Activated naive CD8-positive, alpha-beta T cell treated with anti-CD3 and anti-CD28 coated beads, Interleukin-2, amount 50 U/mL, for 24 hours (primary cell): ENCODE measurements around the gene LCAT.

Experiments
- ATAC-seq: fragments of 150-1000 bp; cut with Tn5 transposase; one replicate; pipeline ENCODE4 v1.10.0; 2021
- DNase-seq: peaks from one replicate; pipeline ENCODE4 v3.0.0; 2021
- H3K27ac Mint-ChIP-seq: one replicate; pipeline ENCODE4 v1.8.0; 2021; ENCODE audit warnings: mild to moderate bottlenecking, mixed read lengths
- H3K27me3 Mint-ChIP-seq: one replicate; pipeline ENCODE4 v1.8.0; 2021; ENCODE audit warnings: mixed read lengths
- H3K36me3 Mint-ChIP-seq: one replicate; pipeline ENCODE4 v1.8.0; 2021; ENCODE audit warnings: low read depth, mixed read lengths
- H3K4me1 Mint-ChIP-seq: one replicate; pipeline ENCODE4 v1.8.0; 2021; ENCODE audit warnings: mixed read lengths
- H3K4me3 Mint-ChIP-seq: one replicate; pipeline ENCODE4 v1.8.0; 2021; ENCODE audit warnings: mild to moderate bottlenecking, moderate library complexity, mixed read lengths
- H3K9me3 Mint-ChIP-seq: one replicate; pipeline ENCODE4 v1.8.0; 2021; ENCODE audit warnings: mixed read lengths

LCAT gene

GRCh38 chr16:67897231-67897630 is 46.7 kb downstream of the LCAT start:
- no peaks in the 10 kb centered on the region for H3K27me3 Mint-ChIP-seq
- no peaks in the 10 kb centered on the region for H3K9me3 Mint-ChIP-seq
- DNase-seq (no peak), ATAC-seq (no peak)
- H3K4me3 Mint-ChIP-seq = no peak overlapping the region
- H3K4me1 Mint-ChIP-seq = peaks cover 36% of the 10 kb centered on the region
- peaks cover 5% of the 10 kb centered on the region for H3K36me3 Mint-ChIP-seq
- H3K27ac Mint-ChIP-seq = no peak overlapping the region

- no peak for ATAC-seq
- peak overlapping the region; percentile 94 for H3K4me3 Mint-ChIP-seq
- peak overlapping the region; percentile 92 for H3K27ac Mint-ChIP-seq
- no peak for DNase-seq
- peaks cover 5% of the 10 kb centered on the region for H3K36me3 Mint-ChIP-seq
- H3K9me3 Mint-ChIP-seq = no peaks in the 10 kb centered on the region
- H3K4me1 Mint-ChIP-seq = peaks cover 36% of the 10 kb centered on the region
- H3K27me3 Mint-ChIP-seq = no peaks in the 10 kb centered on the region
These were observed 50.0 kb downstream of the LCAT start for GRCh38 chr16:67893743-67894399.

GRCh38 chr16:67892899-67893742 is 50.8 kb downstream of the LCAT start, which contains the start of gene PSKH1:
TSS of gene PSKH1 (plus strand) at chr16:67893254. CDS start at chr16:67908750, 15,496 bp downstream.
- H3K4me1 Mint-ChIP-seq = peaks cover 36% of the 10 kb centered on the region
- DNase-seq (peak; percentile 96), ATAC-seq (peak; percentile 99)
- peak within 1 kb of the TSS; percentile 92 for H3K27ac Mint-ChIP-seq
- peaks cover 5% of the 10 kb centered on the region for H3K36me3 Mint-ChIP-seq
- H3K27me3 Mint-ChIP-seq = no peaks in the 10 kb centered on the region
- no peaks in the 10 kb centered on the region for H3K9me3 Mint-ChIP-seq
- peak within 1 kb of the TSS; percentile 94 for H3K4me3 Mint-ChIP-seq

- H3K9me3 Mint-ChIP-seq = no peaks in the 10 kb centered on the region
- H3K36me3 Mint-ChIP-seq = peaks cover 5% of the 10 kb centered on the region
- no peaks in the 10 kb centered on the region for H3K27me3 Mint-ChIP-seq
- peak overlapping the region; percentile 63 for H3K27ac Mint-ChIP-seq
- H3K4me3 Mint-ChIP-seq = peak overlapping the region; percentile 80
- DNase-seq (no peak), ATAC-seq (no peak)
- H3K4me1 Mint-ChIP-seq = peaks cover 36% of the 10 kb centered on the region
These were observed 51.5 kb downstream of the LCAT start for GRCh38 chr16:67892375-67892774.
